Astrocyte of the spinal cord (primary cell): ENCODE results near the gene TMA7.

Source experiments
- DNase-seq: peaks from one replicate; pipeline ENCODE4 v3.0.0; 2011; ENCODE audit warnings: low read depth, low spot score
- H3K4me3 ChIP-seq: 2 replicates; pipeline ENCODE4 v1.5.1; 2011; ENCODE audit warnings: low read depth, mild to moderate bottlenecking, low read length, moderate library complexity
- CTCF ChIP-seq: IDR thresholded peaks from 2 replicates; pipeline ENCODE4 v1.5.1; 2012; ENCODE audit warnings: low read depth, mild to moderate bottlenecking, low read length, inconsistent platforms
- in situ Hi-C: cut with HindIII; loops from 2 replicates; pipeline ENCODE4 v1.10.0; 2017; ENCODE audit warnings: low sequenced_read_pairs

TMA7 gene

GRCh38 chr3:48422681-48423080 lies 17.4 kb upstream of the TMA7 start:
- DNase-seq, result no peak
- TF ChIP-seq CTCF, result no peak
- H3K4me3 ChIP-seq, result no peak overlapping the region
- in situ Hi-C loops, result no loop called here

- DNase-seq, result no peak
- TF ChIP-seq CTCF, result no peak
- in situ Hi-C loops, result no loop called here
- no peak overlapping the region for H3K4me3 ChIP-seq
These were observed 16.7 kb upstream of the TMA7 start for GRCh38 chr3:48423241-48423882.

GRCh38 chr3:48423883-48424695 lies 16.0 kb upstream of the TMA7 start:
- H3K4me3 ChIP-seq, result no peak overlapping the region
- DNase-seq, result no peak
- in situ Hi-C loops, result no loop called here
- no peak for TF ChIP-seq CTCF

GRCh38 chr3:48425281-48425812 lies 14.7 kb upstream of the TMA7 start:
- no peak overlapping the region for H3K4me3 ChIP-seq
- in situ Hi-C loops, result no loop called here
- TF ChIP-seq CTCF, result no peak
- no peak for DNase-seq

GRCh38 chr3:48426401-48426909 lies 13.6 kb upstream of the TMA7 start:
- TF ChIP-seq CTCF, result no peak
- no peak overlapping the region for H3K4me3 ChIP-seq
- no peak for DNase-seq
- in situ Hi-C loops, result no loop called here

GRCh38 chr3:48426944-48427629 lies 13.0 kb upstream of the TMA7 start:
- H3K4me3 ChIP-seq, result no peak overlapping the region
- TF ChIP-seq CTCF, result no peak
- no peak for DNase-seq
- in situ Hi-C loops, result no loop called here
